ENCODE measurements around the gene EYA4.
"Not testable (repeated sequence)": the region's sequence is repeated elsewhere in the genome, so short reads cannot be mapped to it uniquely, and the experiment has no call there.

Gene EYA4

GRCh38 chr6:133528566-133528965 is 287.4 kb downstream of the EYA4 start:
- no peak for DNase-seq (ENCODE audit: low read depth in 3 of 3)

GRCh38 chr6:133532908-133533307 is 291.8 kb downstream of the EYA4 start:
- DNase-seq (ENCODE audit: low read depth in 3 of 3): no peak

- no peak for DNase-seq (ENCODE audit: low read depth in 3 of 3)
Measured at GRCh38 chr6:133539502-133540259, 298.5 kb downstream of the EYA4 start.

DNA sequence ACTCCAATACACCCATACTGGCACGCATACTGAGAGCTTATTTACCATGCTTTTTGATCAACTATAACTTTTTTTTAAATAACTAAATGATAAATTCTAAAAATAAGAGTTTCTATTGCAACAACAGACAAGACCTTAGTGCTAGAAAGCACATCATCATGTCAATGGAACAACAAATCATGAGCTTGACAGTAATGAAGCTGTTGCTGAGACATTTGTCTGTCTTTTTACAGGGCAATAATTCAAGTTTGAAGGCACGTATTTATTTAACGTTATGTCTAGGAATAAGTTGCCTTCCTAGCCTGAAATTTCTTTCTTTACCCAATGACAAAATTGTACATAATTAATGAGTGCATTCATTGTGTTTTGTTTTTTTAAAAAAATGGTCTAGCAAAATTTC is 299.2 kb downstream of the EYA4 start:
- DNase-seq (ENCODE audit: low read depth in 3 of 3): no peak

- no peak for DNase-seq (ENCODE audit: low read depth in 3 of 3)
Measured at GRCh38 chr6:133541040-133541439, 299.9 kb downstream of the EYA4 start.

DNA sequence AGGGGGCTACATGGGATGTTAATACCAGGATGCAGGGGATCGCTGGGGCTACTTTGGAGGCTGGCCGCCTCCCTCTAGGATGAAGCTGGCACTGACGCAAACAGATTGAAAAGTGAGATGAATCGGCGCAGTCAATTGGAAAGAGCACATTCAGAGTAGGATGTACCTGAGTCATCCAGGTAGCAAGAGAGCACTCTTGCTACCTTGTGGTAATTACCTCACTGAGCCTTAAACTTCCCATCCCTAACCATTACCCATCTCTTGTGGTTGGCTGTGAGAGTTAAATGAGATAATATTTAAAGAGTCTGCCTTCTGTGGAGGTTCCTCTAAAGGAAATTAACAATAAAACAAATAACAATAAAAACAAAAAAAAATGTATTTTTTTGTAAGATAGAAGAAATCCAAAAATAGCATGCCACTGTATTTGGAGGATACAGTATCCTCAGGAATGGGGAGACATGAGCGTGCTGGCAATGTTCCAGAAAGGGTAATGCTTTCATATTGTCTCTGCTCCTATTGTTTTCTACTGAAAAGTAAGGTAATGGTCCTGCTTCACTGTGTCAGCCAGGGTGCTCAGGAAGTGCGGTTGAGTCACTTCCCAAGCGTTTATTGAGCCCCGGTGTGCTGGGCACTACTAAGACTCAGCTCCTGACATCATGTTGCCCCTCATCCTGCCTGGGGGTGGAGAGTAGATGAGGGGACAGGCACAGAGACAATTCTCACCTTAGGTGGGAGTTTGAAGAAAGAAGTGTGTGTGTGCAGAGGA is 301.1 kb downstream of the EYA4 start:
- no peak for DNase-seq (ENCODE audit: low read depth in 3 of 3)

DNA sequence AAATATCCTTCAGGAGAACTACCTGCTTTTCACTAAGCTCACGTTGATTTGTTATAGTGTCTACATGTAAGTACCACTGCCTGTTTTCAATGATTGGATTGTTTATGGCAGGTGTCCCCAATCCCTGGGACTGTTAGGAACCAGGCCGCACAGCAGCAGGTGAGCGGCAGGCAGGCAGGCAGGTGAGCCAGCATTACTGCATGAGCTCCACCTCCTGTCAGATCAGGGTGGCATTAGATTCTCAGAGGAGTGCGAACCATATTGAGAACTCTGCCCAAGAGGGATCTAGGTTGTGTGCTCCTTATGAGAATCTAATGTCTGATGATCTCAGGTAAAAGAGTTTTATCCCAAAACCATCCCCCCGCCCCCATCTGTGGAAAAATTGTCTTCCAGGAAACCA is 303.3 kb downstream of the EYA4 start:
- DNase-seq (ENCODE audit: low read depth in 3 of 3): no peak

DNA sequence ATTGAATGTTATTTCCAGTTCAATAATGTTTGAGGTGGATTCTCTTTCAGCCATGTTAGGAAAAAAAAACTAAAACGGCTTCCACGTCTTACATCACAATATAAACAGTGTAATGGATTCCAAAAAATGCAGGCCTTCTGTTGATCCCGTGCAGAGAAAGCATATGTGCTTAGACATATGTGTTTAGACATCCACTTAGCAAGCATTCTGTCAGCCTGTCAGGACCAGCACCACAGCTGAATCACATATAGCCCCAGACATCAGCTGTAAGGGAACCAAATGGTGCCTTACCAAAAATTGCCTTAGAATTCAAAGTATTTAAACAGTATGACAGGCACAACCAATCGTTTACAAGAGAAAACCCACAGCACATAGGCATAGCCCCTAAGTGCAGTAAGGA is 304.9 kb downstream of the EYA4 start:
- DNase-seq (ENCODE audit: low read depth in 3 of 3): no peak

DNA sequence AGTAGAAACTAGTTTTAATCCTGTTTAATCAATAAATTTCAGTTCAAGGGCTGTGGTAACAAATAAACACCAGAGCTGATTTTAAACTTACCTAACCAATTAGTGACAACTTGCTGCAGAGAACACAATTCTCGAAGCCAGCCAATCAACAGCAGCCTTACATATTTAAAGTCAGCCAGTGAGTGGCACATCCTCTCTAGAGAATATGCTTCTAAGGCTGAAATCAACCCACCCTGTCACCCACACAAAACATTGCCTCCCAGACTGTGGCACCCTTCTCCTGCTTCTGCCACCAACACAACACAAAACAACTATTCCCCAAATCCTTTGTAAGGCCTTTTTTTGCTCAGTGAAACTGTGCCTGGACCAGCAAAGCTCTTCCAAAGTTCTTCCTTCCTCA is 306.0 kb downstream of the EYA4 start:
- DNase-seq (ENCODE audit: low read depth in 3 of 3): no peak

DNA sequence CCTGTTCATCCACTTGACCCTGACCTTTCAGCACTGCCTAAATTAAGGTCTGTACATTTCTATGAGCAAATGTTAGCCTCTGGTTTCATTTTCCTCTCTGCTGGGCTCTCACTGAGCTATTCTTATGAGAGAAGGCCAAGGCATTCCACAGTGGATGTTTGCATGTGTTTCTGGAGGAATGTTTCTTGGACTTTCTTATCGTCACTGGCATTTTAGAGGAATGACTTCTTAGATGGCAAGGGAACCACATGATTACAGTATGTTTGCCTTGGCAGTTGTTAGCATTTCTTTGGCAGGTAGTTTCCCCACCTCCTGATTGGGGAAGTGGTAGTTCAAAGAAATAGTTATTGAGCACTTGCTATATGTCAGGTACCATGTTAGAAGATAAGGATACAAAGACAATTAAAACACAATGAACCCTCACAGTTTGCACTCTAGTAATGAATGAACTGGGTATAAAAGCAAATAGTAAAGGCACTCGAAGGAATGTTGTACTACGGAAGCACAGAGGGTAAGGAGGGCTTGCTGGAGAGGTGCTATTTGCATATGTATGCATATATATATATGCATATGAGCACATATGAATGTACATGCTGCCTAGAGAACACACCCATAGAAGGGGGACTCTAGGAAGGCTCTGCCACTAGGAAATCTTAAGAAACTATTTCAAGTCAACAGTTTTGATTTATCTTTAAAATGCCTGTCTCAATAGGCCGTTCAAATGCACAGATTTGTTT is 307.4 kb downstream of the EYA4 start:
- DNase-seq (ENCODE audit: low read depth in 3 of 3): no peak

DNA sequence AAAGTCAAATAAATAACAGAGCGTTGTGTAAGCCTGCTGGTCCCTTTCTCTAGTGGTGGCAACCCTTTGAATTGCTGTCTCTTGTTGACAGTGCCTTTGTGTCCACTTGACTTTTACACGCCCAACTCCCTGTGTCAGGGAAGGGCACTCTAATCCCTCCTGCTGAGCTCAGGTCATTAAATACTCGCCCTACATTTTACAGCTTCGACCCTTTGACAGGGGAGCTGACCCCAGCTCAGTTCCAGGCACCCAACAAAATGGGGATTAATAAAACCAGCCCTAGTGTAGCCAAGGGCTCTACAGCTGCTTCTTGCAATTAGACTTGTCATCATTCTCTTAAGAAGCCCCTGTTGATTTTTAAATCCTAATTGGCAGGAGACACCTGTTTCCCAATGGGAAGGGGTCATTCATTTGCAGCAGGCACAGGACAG is 308.2 kb downstream of the EYA4 start:
- no peak for DNase-seq (ENCODE audit: low read depth in 3 of 3)

- no peak for DNase-seq (ENCODE audit: low read depth in 3 of 3)
Measured at GRCh38 chr6:133550026-133550425, 308.9 kb downstream of the EYA4 start.

GRCh38 chr6:133551436-133551835 is 310.3 kb downstream of the EYA4 start:
- DNase-seq (ENCODE audit: low read depth in 3 of 3): no peak

DNA sequence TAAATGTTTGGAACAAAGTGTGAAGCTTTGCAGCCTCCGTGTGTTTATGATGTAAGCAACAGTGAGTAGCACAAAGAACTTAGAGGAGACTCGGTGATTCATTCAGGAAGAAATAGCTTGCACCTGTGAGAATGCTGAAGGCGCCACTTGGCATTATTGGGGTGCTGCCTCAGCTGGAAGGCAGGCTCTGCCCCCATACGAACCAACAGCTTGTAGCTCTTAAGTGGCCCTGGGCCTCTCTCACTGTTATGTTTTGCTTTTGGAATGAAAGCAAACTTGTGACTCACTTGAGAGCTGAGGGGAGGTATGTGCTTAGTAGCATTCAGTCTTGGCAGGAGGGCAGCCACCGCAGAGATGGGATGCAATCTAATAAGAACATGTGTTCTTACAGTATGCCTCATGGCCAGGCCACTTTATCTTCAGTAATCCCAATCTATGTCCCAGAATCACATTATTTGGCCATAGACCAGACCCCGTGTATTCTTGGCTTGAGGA is 310.7 kb downstream of the EYA4 start:
- DNase-seq (ENCODE audit: low read depth in 3 of 3): no peak

- DNase-seq (ENCODE audit: low read depth in 3 of 3): peak in 1 of 3 donors; percentile 15
Measured at GRCh38 chr6:133553652-133554051, 312.5 kb downstream of the EYA4 start.

- DNase-seq (ENCODE audit: low read depth in 3 of 3): not testable (repeated sequence)
Measured at GRCh38 chr6:133554121-133554520, 313.0 kb downstream of the EYA4 start.

GRCh38 chr6:133555685-133556084 is 314.5 kb downstream of the EYA4 start:
- no peak for DNase-seq (ENCODE audit: low read depth in 3 of 3)

- no peak for DNase-seq (ENCODE audit: low read depth in 3 of 3)
Measured at GRCh38 chr6:133559926-133560325, 318.8 kb downstream of the EYA4 start.

DNA sequence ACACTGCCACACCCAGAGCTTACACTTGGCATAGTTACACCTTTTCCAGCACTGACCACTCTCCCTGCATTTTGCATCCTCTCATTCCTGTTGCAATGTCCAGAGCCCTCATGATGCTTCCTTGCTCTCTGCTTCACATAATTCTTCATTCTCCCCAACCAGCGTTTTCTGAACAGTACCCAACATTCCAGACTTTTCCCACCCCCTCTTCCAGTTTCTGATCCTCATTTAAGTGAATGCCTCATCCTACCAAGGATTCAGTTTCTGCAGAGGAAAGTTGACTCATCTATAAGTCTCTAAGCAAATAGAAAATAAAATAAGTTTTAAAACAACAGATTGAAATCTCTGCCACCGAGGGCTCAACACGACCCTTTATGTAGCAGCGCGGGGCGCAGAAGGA is 326.5 kb downstream of the EYA4 start:
- DNase-seq (ENCODE audit: low read depth in 3 of 3): no peak

DNA sequence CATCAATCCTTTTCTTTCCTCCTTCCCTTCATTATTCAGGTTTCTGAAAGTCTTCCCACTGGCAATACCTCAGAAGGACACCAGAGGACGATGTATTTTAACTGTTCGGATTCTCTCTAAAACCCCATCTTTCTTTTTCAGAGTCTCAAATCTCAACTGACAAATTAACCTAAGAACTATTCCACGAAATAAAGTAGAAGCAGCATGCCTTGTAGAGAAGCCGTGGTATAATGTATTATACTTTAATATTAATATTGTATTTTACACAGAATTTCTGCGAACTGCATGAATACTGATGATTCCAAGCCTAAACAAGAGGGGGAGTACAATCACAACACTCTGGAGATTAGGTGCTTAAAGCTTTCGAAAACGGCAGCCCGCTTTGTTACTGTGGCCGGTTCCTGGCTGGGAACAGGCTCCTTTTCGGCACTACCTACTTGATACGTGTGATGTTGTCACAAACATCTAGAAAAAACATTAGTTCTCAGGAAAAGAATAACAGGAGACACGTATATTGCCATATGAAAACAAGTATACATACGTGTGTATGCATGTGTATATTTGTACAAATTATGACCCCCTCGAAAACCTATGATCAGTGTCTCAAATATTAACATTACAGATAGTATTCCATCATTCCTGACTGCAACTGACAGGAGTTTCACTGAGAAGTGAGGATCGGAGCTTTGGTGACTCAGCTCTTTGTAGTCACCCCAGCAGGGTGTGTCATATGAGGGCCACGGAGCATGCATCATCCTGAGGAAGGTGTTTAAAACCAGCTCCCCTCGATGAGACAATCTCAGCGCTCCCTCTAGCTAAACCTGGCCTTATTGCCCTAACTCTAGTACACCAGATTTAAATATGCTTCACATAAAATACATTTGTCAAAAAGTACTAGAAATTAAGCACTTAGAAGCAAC is 328.1 kb downstream of the EYA4 start:
- peak in 2 of 3 donors; percentile 3 to 18 for DNase-seq (ENCODE audit: low read depth in 3 of 3)

GRCh38 chr6:133571681-133572080 is 330.5 kb downstream of the EYA4 start:
- no peak for DNase-seq (ENCODE audit: low read depth in 3 of 3)

All from stimulated activated CD4-positive, alpha-beta T cell treated with anti-CD3 and anti-CD28 coated beads, TNF-alpha, amount 100 ng/mL, for 48 hours (primary cell).